Measurements from ENCODE around the gene IL18R1. TPM values are rescaled to one million over a fixed set of nuclear protein-coding genes. Genes with fewer than 3 reads are reported as not detected.

Gene IL18R1
- polyA plus RNA-seq, 1 experiment: 2.5 TPM

GRCh38 chr2:102425441-102426132 is 70.0 kb downstream of the IL18R1 start:
- Histone ChIP-seq H3K9me3 (ENCODE audit: control insufficient read depth, insufficient read depth, low read length) (no peaks in the 10 kb centered on the region), H3K4me3 (ENCODE audit: low read depth, low read length) (no peak overlapping the region), H3K27ac (ENCODE audit: low read depth, low read length) (no peak overlapping the region), H3K27me3 (ENCODE audit: control insufficient read depth, insufficient read depth, low read length) (peaks cover 9% of the 10 kb centered on the region)
- CTCF ChIA-PET: interaction anchor here (0.6 to 1.3 kb wide), 2 partner anchors 9 to 18 kb away, joined by 3 to 4 read pairs; no protein-coding TSS in a partner anchor
- no peak for DNase-seq (ENCODE audit: low read depth, low spot score)
- POLR2A ChIA-PET: no interaction called here
- no peak for TF ChIP-seq CTCF (IDR thresholded peaks at IDR 0.05; ENCODE audit: low read depth, low read length)

GRCh38 chr2:102427249-102427648 is 71.7 kb downstream of the IL18R1 start:
- H3K9me3 ChIP-seq (ENCODE audit: control insufficient read depth, insufficient read depth, low read length): no peaks in the 10 kb centered on the region
- H3K4me3 ChIP-seq (ENCODE audit: low read depth, low read length): no peak overlapping the region
- DNase-seq (ENCODE audit: low read depth, low spot score): no peak
- TF ChIP-seq CTCF (IDR thresholded peaks at IDR 0.05; ENCODE audit: low read depth, low read length): no peak
- no peak overlapping the region for H3K27ac ChIP-seq (ENCODE audit: low read depth, low read length)
- ChIA-PET CTCF (interaction anchor here (1.1 to 1.3 kb wide), 2 partner anchors 16 to 186 kb away, joined by 3 to 7 read pairs; no protein-coding TSS in a partner anchor), POLR2A (no interaction called here)
- H3K27me3 ChIP-seq (ENCODE audit: control insufficient read depth, insufficient read depth, low read length): peaks cover 9% of the 10 kb centered on the region

GRCh38 chr2:102428573-102428972 is 73.0 kb downstream of the IL18R1 start:
- DNase-seq (ENCODE audit: low read depth, low spot score): no peak
- Histone ChIP-seq H3K27ac (ENCODE audit: low read depth, low read length) (no peak overlapping the region), H3K9me3 (ENCODE audit: control insufficient read depth, insufficient read depth, low read length) (no peaks in the 10 kb centered on the region), H3K4me3 (ENCODE audit: low read depth, low read length) (no peak overlapping the region), H3K27me3 (ENCODE audit: control insufficient read depth, insufficient read depth, low read length) (peaks cover 6% of the 10 kb centered on the region)
- TF ChIP-seq CTCF (IDR thresholded peaks at IDR 0.05; ENCODE audit: low read depth, low read length): no peak
- CTCF ChIA-PET: no interaction called here
- POLR2A ChIA-PET: no interaction called here

GRCh38 chr2:102432386-102432785 is 76.8 kb downstream of the IL18R1 start:
- ChIA-PET POLR2A (no interaction called here), CTCF (interaction anchor here (0.9 kb wide), 1 partner anchor 10 kb away, joined by 4 read pairs; no protein-coding TSS in a partner anchor)
- H3K4me3 ChIP-seq (ENCODE audit: low read depth, low read length): no peak overlapping the region

More at GRCh38 chr2:102432386-102432785, 76.8 kb downstream of the IL18R1 start:
- no peak for TF ChIP-seq CTCF (IDR thresholded peaks at IDR 0.05; ENCODE audit: low read depth, low read length)
- Histone ChIP-seq H3K9me3 (ENCODE audit: control insufficient read depth, insufficient read depth, low read length) (no peaks in the 10 kb centered on the region), H3K27me3 (ENCODE audit: control insufficient read depth, insufficient read depth, low read length) (no peaks in the 10 kb centered on the region), H3K27ac (ENCODE audit: low read depth, low read length) (no peak overlapping the region)
- no peak for DNase-seq (ENCODE audit: low read depth, low spot score)
